Measurements from ENCODE around the gene DAP3. TPM values are rescaled to one million over a fixed set of nuclear protein-coding genes. Genes with fewer than 3 reads are reported as not detected.
A peak's percentile ranks its signal among the peaks of the same experiment; 100 is the strongest.
"Not testable (repeated sequence)": the region's sequence is repeated elsewhere in the genome, so short reads cannot be mapped to it uniquely, and the experiment has no call there.

The DAP3 gene
- total RNA-seq, 1 experiment from 2014 or later, result 136 TPM

DNA sequence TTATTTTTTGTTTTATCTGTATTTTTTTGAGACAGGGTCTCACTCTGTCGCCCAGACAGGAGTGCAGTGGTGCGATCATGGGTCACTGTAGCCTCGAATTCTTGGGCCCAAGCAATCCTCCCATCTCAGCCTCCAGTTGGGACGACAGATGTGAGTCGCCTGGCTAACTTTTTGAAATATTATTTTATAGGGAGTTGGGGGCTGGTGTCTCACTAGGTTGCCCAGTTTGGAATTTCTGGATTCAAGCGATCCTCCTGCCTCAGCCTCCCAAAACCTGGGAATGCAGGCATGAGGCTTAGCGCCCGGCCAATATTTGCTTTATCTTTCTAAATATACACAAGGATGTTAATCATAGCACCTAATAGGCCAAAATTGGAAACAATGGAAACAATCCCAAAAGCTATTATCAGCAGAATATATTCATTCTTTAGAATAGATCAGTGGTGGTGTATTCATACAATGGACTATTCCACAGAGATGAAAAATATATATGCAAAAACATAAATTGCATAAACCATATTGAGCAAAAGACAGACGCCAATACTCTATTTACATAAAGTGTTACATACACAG is 55.9 kb downstream of the DAP3 start:
- DNase-seq (ENCODE audit: low read depth, low spot score) (no peak), ATAC-seq (no peak)
- H3K27me3 ChIP-seq (ENCODE audit: control insufficient read depth, insufficient read depth, low read length), result no peaks in the 10 kb centered on the region
- H3K36me3 ChIP-seq (ENCODE audit: control insufficient read depth, insufficient read depth, low read length), result peaks cover 3% of the 10 kb centered on the region; the same call in 1 of the 2 replicates
- BruUV-seq (replicated peaks), result TSS peak; percentile 78
- POLR2A ChIA-PET, result interaction anchor here (0.6 kb wide), 1 partner anchor 673 kb away, joined by 7 read pairs; no protein-coding TSS in a partner anchor
- peaks cover 3% of the 10 kb centered on the region; the same call in 1 of the 2 replicates for H3K4me1 ChIP-seq (ENCODE audit: control insufficient read depth, insufficient read depth, low read length)
- TF ChIP-seq TCF7L2 (IDR thresholded peaks at IDR 0.05; ENCODE audit: low read depth, low read length) (no peak), SIN3A (IDR thresholded peaks at IDR 0.05; ENCODE audit: borderline replicate concordance, insufficient read depth, low read depth, low read length) (no peak), CTCF (IDR thresholded peaks at IDR 0.05) (no peak), POLR2AphosphoS5 (IDR thresholded peaks at IDR 0.05; ENCODE audit: low read depth, low read length) (no peak)
- TF ChIP-seq, protein P1, sequence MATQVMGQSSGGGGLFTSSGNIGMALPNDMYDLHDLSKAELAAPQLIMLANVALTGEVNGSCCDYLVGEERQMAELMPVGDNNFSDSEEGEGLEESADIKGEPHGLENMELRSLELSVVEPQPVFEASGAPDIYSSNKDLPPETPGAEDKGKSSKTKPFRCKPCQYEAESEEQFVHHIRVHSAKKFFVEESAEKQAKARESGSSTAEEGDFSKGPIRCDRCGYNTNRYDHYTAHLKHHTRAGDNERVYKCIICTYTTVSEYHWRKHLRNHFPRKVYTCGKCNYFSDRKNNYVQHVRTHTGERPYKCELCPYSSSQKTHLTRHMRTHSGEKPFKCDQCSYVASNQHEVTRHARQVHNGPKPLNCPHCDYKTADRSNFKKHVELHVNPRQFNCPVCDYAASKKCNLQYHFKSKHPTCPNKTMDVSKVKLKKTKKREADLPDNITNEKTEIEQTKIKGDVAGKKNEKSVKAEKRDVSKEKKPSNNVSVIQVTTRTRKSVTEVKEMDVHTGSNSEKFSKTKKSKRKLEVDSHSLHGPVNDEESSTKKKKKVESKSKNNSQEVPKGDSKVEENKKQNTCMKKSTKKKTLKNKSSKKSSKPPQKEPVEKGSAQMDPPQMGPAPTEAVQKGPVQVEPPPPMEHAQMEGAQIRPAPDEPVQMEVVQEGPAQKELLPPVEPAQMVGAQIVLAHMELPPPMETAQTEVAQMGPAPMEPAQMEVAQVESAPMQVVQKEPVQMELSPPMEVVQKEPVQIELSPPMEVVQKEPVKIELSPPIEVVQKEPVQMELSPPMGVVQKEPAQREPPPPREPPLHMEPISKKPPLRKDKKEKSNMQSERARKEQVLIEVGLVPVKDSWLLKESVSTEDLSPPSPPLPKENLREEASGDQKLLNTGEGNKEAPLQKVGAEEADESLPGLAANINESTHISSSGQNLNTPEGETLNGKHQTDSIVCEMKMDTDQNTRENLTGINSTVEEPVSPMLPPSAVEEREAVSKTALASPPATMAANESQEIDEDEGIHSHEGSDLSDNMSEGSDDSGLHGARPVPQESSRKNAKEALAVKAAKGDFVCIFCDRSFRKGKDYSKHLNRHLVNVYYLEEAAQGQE (IDR thresholded peaks at IDR 0.05; ENCODE audit: insufficient read depth in 1 of 2, low read depth in 2 of 2, low read length in 1 of 2), result no peak
- CTCF ChIA-PET, result interaction anchor here (0.7 kb wide), 1 partner anchor 245 kb away, joined by 3 read pairs; no protein-coding TSS in a partner anchor
- H3K9me3 ChIP-seq (ENCODE audit: control insufficient read depth, insufficient read depth, low read depth, low read length), result no peaks in the 10 kb centered on the region
- in situ Hi-C loops (cut with HindIII; ENCODE audit: low pct_unique_long_range_greater_than_20kb, low sequenced_read_pairs), result no loop called here
- H3K27ac ChIP-seq (ENCODE audit: low read length), result peak overlapping the region; percentile 98
- intact Hi-C loops (cut with micrococcal nuclease; ENCODE audit: unreplicated experiment), result no loop called here
- H3K4me3 ChIP-seq (ENCODE audit: low read depth in 2 of 2, low read length in 2 of 2), result peak overlapping the region; percentile 70 to 96

GRCh38 chr1:155745284-155746228 is 56.7 kb downstream of the DAP3 start:
- TF ChIP-seq POLR2AphosphoS5 (IDR thresholded peaks at IDR 0.05; ENCODE audit: low read depth, low read length), result peak; percentile 87
- 0 out of 2 replicates have a peak, but pooled peaks have one; percentile 59 for TF ChIP-seq SIN3A (IDR thresholded peaks at IDR 0.05; ENCODE audit: borderline replicate concordance, insufficient read depth, low read depth, low read length)
- H3K4me3 ChIP-seq (ENCODE audit: low read depth in 2 of 2, low read length in 2 of 2), result peak overlapping the region; percentile 70 to 96
- CTCF ChIA-PET, result interaction anchor here (0.7 kb wide), 1 partner anchor 244 kb away, joined by 3 read pairs; no protein-coding TSS in a partner anchor
- intact Hi-C loops (cut with micrococcal nuclease; ENCODE audit: unreplicated experiment); in situ Hi-C loops (cut with HindIII; ENCODE audit: low pct_unique_long_range_greater_than_20kb, low sequenced_read_pairs); BruUV-seq (replicated peaks); POLR2A ChIA-PET; H3K36me3 ChIP-seq (ENCODE audit: control insufficient read depth, insufficient read depth, low read length); H3K9me3 ChIP-seq (ENCODE audit: control insufficient read depth, insufficient read depth, low read depth, low read length); H3K27me3 ChIP-seq (ENCODE audit: control insufficient read depth, insufficient read depth, low read length); H3K4me1 ChIP-seq (ENCODE audit: control insufficient read depth, insufficient read depth, low read length): not testable (repeated sequence)
- H3K27ac ChIP-seq (ENCODE audit: low read length), result peak overlapping the region; percentile 98
- ATAC-seq (peak; percentile 97), DNase-seq (ENCODE audit: low read depth, low spot score) (peak; percentile 84)

DNA sequence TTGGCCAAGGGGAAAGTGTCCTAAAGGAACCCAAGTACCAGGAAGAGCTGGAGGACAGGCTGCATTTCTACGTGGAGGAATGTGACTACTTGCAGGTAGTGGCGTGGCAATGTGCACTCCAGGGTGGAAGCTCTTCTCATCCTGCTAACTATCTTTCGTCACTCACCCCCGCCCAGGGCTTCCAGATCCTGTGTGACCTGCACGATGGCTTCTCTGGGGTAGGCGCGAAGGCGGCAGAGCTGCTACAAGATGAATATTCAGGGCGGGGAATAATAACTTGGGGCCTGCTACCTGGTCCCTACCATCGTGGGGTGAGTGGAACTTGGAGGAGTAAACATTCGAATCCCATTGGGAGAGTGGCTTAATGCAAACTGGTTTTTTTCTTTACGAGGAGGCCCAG is 58.7 kb downstream of the DAP3 start:
- H3K36me3 ChIP-seq (ENCODE audit: control insufficient read depth, insufficient read depth, low read length); H3K27ac ChIP-seq (ENCODE audit: low read length); CTCF ChIA-PET; H3K9me3 ChIP-seq (ENCODE audit: control insufficient read depth, insufficient read depth, low read depth, low read length); intact Hi-C loops (cut with micrococcal nuclease; ENCODE audit: unreplicated experiment); H3K4me1 ChIP-seq (ENCODE audit: control insufficient read depth, insufficient read depth, low read length); H3K4me3 ChIP-seq (ENCODE audit: low read depth in 2 of 2, low read length in 2 of 2); DNase-seq (ENCODE audit: low read depth, low spot score); POLR2A ChIA-PET; H3K27me3 ChIP-seq (ENCODE audit: control insufficient read depth, insufficient read depth, low read length); in situ Hi-C loops (cut with HindIII; ENCODE audit: low pct_unique_long_range_greater_than_20kb, low sequenced_read_pairs); ATAC-seq; BruUV-seq (replicated peaks): not testable (repeated sequence)

DNA sequence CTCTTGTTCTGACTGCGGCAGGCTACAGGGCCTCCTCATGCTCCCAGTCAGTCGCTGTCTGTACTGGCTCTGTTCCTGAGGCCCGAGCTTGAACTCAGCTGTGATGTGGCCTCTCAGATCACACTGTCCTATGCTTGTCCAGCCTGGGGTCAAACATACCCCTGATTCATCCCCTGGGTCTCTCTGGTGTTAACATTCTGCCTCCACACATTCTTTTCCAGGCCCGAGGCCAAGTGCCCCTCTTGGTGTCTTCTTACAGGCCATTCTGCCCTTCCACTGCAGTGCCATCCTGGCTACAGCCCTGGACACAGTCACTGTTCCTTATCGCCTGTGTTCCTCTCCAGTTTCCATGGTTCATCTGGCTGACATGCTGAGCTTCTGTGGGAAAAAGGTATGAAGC is 59.2 kb downstream of the DAP3 start:
- ChIA-PET CTCF (interaction anchor here (0.6 kb wide), 1 partner anchor 501 kb away, joined by 4 read pairs; no protein-coding TSS in a partner anchor), POLR2A (interaction anchor here (0.6 kb wide), 1 partner anchor 612 kb away, joined by 4 read pairs; no protein-coding TSS in a partner anchor)
- ATAC-seq; H3K4me1 ChIP-seq (ENCODE audit: control insufficient read depth, insufficient read depth, low read length); H3K27me3 ChIP-seq (ENCODE audit: control insufficient read depth, insufficient read depth, low read length); H3K4me3 ChIP-seq (ENCODE audit: low read depth in 2 of 2, low read length in 2 of 2); DNase-seq (ENCODE audit: low read depth, low spot score); H3K36me3 ChIP-seq (ENCODE audit: control insufficient read depth, insufficient read depth, low read length); intact Hi-C loops (cut with micrococcal nuclease; ENCODE audit: unreplicated experiment); in situ Hi-C loops (cut with HindIII; ENCODE audit: low pct_unique_long_range_greater_than_20kb, low sequenced_read_pairs); H3K27ac ChIP-seq (ENCODE audit: low read length); H3K9me3 ChIP-seq (ENCODE audit: control insufficient read depth, insufficient read depth, low read depth, low read length); BruUV-seq (replicated peaks): not testable (repeated sequence)
